Measurements from ENCODE around the gene OXT.
"Not testable (repeated sequence)": the region's sequence is repeated elsewhere in the genome, so short reads cannot be mapped to it uniquely, and the experiment has no call there.

The OXT gene

DNA sequence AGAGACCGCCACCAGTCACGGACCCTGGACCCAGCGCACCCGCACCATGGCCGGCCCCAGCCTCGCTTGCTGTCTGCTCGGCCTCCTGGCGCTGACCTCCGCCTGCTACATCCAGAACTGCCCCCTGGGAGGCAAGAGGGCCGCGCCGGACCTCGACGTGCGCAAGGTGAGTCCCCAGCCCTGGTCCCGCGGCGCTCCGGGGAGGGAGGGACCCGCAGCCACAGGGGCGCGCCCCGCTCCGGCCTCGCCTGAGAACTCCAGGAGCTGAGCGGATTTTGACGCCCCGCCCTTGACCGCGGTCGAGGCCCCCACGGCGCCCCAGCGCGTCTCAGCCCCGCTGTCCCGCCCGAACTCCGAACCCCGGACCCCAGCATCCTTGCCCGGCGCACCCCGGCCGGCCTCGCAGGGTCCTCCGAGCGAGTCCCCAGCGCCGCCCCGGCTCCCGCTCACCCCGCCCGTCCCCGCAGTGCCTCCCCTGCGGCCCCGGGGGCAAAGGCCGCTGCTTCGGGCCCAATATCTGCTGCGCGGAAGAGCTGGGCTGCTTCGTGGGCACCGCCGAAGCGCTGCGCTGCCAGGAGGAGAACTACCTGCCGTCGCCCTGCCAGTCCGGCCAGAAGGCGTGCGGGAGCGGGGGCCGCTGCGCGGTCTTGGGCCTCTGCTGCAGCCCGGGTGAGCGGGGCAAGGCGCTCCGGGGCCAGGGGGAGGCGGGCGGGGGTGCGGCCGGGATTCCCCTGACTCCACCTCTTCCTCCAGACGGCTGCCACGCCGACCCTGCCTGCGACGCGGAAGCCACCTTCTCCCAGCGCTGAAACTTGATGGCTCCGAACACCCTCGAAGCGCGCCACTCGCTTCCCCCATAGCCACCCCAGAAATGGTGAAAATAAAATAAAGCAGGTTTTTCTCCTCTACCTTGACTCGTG is at the start of gene OXT:
OXT (plus strand) TSS at position 11 of the 920 bp plus-strand sequence; CDS start at position 47, 36 bp downstream.
- TF ChIP-seq, protein P1, sequence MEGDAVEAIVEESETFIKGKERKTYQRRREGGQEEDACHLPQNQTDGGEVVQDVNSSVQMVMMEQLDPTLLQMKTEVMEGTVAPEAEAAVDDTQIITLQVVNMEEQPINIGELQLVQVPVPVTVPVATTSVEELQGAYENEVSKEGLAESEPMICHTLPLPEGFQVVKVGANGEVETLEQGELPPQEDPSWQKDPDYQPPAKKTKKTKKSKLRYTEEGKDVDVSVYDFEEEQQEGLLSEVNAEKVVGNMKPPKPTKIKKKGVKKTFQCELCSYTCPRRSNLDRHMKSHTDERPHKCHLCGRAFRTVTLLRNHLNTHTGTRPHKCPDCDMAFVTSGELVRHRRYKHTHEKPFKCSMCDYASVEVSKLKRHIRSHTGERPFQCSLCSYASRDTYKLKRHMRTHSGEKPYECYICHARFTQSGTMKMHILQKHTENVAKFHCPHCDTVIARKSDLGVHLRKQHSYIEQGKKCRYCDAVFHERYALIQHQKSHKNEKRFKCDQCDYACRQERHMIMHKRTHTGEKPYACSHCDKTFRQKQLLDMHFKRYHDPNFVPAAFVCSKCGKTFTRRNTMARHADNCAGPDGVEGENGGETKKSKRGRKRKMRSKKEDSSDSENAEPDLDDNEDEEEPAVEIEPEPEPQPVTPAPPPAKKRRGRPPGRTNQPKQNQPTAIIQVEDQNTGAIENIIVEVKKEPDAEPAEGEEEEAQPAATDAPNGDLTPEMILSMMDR (conservative IDR thresholded peaks at IDR 0.05; ENCODE audit: low read length): no peak
- TF ChIP-seq EZH2phosphoT487 (IDR thresholded peaks at IDR 0.05; ENCODE audit: borderline replicate concordance): no peak
- peaks cover 16% of the 10 kb centered on the region; the same call in 1 of the 2 replicates for H3K79me2 ChIP-seq (ENCODE audit: insufficient read depth, low read length)
- H3K9me3 ChIP-seq (ENCODE audit: insufficient read depth, low read depth, low read length): no peaks in the 10 kb centered on the region
- no peaks in the 10 kb centered on the region for H3K27me3 ChIP-seq (ENCODE audit: insufficient read depth, low read length, poor library complexity, severe bottlenecking)
- peak within 1 kb of the TSS; percentile 84 for H3K9ac ChIP-seq (ENCODE audit: low read depth, low read length, poor library complexity, severe bottlenecking)
- no peaks in the 10 kb centered on the region for H3K9me2 ChIP-seq (replicated peaks; ENCODE audit: low read depth, low read length)
- H3K4me3 ChIP-seq (ENCODE audit: low read length, poor library complexity, severe bottlenecking): peak within 1 kb of the TSS; percentile 82
- peaks cover 8% of the 10 kb centered on the region for H4K20me1 ChIP-seq (ENCODE audit: insufficient read depth, low read length, poor library complexity, severe bottlenecking)
- H3K4me1 ChIP-seq (ENCODE audit: insufficient read depth, low read length, poor library complexity, severe bottlenecking): peaks cover 17% of the 10 kb centered on the region
- no peaks in the 10 kb centered on the region for H3F3A ChIP-seq (ENCODE audit: low read depth)
- no peaks in the 10 kb centered on the region for H3K36me3 ChIP-seq (ENCODE audit: insufficient read depth, low read length)
- H3K4me2 ChIP-seq (ENCODE audit: low read depth, low read length, poor library complexity, severe bottlenecking): peak within 1 kb of the TSS; percentile 89
- H2AFZ ChIP-seq (ENCODE audit: low read length): peak within 1 kb of the TSS; percentile 94

DNA sequence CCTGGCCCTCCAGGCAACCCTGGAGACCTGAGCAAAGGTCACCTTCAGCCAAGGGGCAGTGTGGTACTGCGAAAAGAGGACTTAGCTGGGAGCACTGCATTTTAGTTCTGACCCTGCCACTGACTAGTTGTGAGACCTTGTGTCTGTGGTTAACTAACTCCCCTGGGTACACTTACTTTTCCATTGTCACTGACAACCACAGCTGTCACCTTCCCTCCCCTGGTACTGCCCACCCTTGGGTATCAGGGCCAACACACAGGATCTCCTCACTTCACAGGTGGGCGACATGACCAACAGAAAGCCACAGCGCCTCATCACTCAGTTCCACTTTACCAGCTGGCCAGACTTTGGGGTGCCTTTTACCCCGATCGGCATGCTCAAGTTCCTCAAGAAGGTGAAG is 49.6 kb upstream of the OXT start:
- no peaks in the 10 kb centered on the region for H3K9me2 ChIP-seq (replicated peaks; ENCODE audit: low read depth, low read length)
- H3K9ac ChIP-seq (ENCODE audit: low read depth, low read length, poor library complexity, severe bottlenecking): no peak overlapping the region
- H3K4me1 ChIP-seq (ENCODE audit: insufficient read depth, low read length, poor library complexity, severe bottlenecking): no peaks in the 10 kb centered on the region
- no peaks in the 10 kb centered on the region for H3K9me3 ChIP-seq (ENCODE audit: insufficient read depth, low read depth, low read length)
- no peak overlapping the region for H2AFZ ChIP-seq (ENCODE audit: low read length)
- H3K79me2 ChIP-seq (ENCODE audit: insufficient read depth, low read length): no peaks in the 10 kb centered on the region
- peaks cover 48% of the 10 kb centered on the region for H3K36me3 ChIP-seq (ENCODE audit: insufficient read depth, low read length)
- H3F3A ChIP-seq (ENCODE audit: low read depth): no peaks in the 10 kb centered on the region
- H3K27me3 ChIP-seq (ENCODE audit: insufficient read depth, low read length, poor library complexity, severe bottlenecking): no peaks in the 10 kb centered on the region
- no peak overlapping the region for H3K4me3 ChIP-seq (ENCODE audit: low read length, poor library complexity, severe bottlenecking)
- TF ChIP-seq EZH2phosphoT487 (IDR thresholded peaks at IDR 0.05; ENCODE audit: borderline replicate concordance): no peak
- TF ChIP-seq, protein P1 (conservative IDR thresholded peaks at IDR 0.05; ENCODE audit: low read length): no peak
- H4K20me1 ChIP-seq (ENCODE audit: insufficient read depth, low read length, poor library complexity, severe bottlenecking): no peaks in the 10 kb centered on the region
- no peak overlapping the region for H3K4me2 ChIP-seq (ENCODE audit: low read depth, low read length, poor library complexity, severe bottlenecking)

DNA sequence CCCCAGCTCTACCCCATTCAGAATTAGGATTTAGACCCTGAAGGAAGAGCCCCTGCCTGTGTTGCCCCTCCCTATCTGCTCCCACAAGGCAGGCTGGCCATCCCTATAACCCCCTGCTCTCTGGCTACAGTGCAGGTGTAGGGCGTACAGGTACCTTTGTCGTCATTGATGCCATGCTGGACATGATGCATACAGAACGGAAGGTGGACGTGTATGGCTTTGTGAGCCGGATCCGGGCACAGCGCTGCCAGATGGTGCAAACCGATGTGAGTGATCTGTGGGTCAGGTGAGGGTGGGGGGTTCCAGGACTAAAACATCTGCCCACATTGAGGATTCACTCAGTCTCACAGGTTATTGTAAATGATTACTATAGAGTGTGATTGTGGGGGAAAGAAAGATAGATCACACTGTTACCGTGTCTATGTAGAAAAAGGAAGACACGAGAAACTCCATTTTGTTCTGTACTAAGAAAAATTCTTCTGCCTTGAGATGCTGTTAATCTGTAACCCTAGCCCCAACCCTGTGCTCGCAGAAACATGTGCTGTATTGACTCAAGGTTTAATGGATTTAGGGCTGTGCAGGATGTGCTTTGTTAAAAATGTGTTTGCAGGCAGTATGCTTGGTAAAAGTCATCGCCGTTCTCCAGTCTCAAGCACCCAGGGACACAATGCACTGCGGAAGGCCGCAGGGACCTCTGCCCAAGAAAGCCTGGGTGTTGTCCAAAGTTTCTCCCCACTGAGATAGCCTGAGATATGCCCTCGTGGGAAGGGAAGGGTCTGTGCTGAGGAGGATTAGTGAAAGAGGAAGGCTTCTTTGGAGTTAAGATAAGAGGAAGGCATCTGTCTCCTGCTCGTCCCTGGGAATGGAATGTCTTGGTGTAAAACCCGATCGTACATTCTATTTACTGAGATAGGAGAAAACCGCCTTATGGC is 48.6 kb upstream of the OXT start:
- H3K9ac ChIP-seq (ENCODE audit: low read depth, low read length, poor library complexity, severe bottlenecking); H3K4me2 ChIP-seq (ENCODE audit: low read depth, low read length, poor library complexity, severe bottlenecking); H2AFZ ChIP-seq (ENCODE audit: low read length); H3K9me3 ChIP-seq (ENCODE audit: insufficient read depth, low read depth, low read length); H3K4me1 ChIP-seq (ENCODE audit: insufficient read depth, low read length, poor library complexity, severe bottlenecking); H4K20me1 ChIP-seq (ENCODE audit: insufficient read depth, low read length, poor library complexity, severe bottlenecking); H3K79me2 ChIP-seq (ENCODE audit: insufficient read depth, low read length); H3K27me3 ChIP-seq (ENCODE audit: insufficient read depth, low read length, poor library complexity, severe bottlenecking); H3K9me2 ChIP-seq (replicated peaks; ENCODE audit: low read depth, low read length); H3K4me3 ChIP-seq (ENCODE audit: low read length, poor library complexity, severe bottlenecking); H3F3A ChIP-seq (ENCODE audit: low read depth): not testable (repeated sequence)
- peaks cover 52% of the 10 kb centered on the region; the same call in 1 of the 2 replicates for H3K36me3 ChIP-seq (ENCODE audit: insufficient read depth, low read length)

Data from Loucy (cell line).